Heart left ventricle (tissue), 16 donors: Measurements from ENCODE around the gene PGA4. TPM values are rescaled to one million over a fixed set of nuclear protein-coding genes. Genes with fewer than 3 reads are reported as not detected.

Experiments used
- ATAC-seq, 4 donors: fragments of 200-7000 bp; cut with Tn5 transposase; one replicate each; pipeline ENCODE4 v1.9.1; 2020 to 2022; ENCODE audit warnings: moderate library complexity in 4 of 4, mild to moderate bottlenecking in 3 of 4, moderate number of reproducible peaks in 1 of 4
- DNase-seq, 5 donors: peaks; one replicate each; pipeline ENCODE4 v3.0.0-alpha.2; 2020
- H3K27ac ChIP-seq, 12 donors: fragments of 200-600 bp; sonication (generic) in 4 of 12; one replicate each; pipeline versions ENCODE4 v1.5.0 to v1.8.0; 2016 to 2022; ENCODE audit warnings: mild to moderate bottlenecking in 2 of 12
- H3K27me3 ChIP-seq, 9 donors: fragments of 200-600 bp; sonication (generic) in 2 of 9; one replicate each; pipeline versions ENCODE4 v1.5.1 to v1.8.0; 2016 to 2022; ENCODE audit warnings: mild to moderate bottlenecking in 3 of 9
- H3K36me3 ChIP-seq, 9 donors: fragments of 200-600 bp; sonication (generic) in 2 of 9; one replicate each; pipeline versions ENCODE4 v1.5.0 to v1.8.0; 2018 to 2022; ENCODE audit warnings: mild to moderate bottlenecking in 2 of 9
- H3K4me1 ChIP-seq, 12 donors: fragments of 200-600 bp; sonication (generic) in 4 of 12; one replicate each; pipeline versions ENCODE4 v1.5.0 to v1.8.0; 2016 to 2022; ENCODE audit warnings: mild to moderate bottlenecking in 3 of 12
- H3K4me3 ChIP-seq, 12 donors: fragments of 200-600 bp; sonication (generic) in 4 of 12; one replicate each; pipeline versions ENCODE4 v1.5.0 to v1.8.0; 2017 to 2022; ENCODE audit warnings: mild to moderate bottlenecking in 9 of 12, moderate library complexity in 4 of 12
- H3K9me3 ChIP-seq, 12 donors: fragments of 200-600 bp; sonication (generic) in 4 of 12; one replicate each; pipeline versions ENCODE4 v1.5.0 to v1.8.0; 2016 to 2022; ENCODE audit warnings: mild to moderate bottlenecking in 1 of 12
- POLR2A ChIP-seq, 2 donors: fragments of 450-650 bp; IDR thresholded peaks; one replicate each; pipeline ENCODE4 v1.6.1; 2017; ENCODE audit warnings: antibody characterized with exemption in 2 of 2, mild to moderate bottlenecking in 2 of 2, moderate library complexity in 2 of 2
- WGBS, 4 donors: extraction: QIAGEN DNeasy Blood & Tissue Kit in 2 of 4; methylation state at CpG; one replicate each; pipeline versions ENCODE4 v1.1.5 to v1.1.7; 2013 to 2018; 5-methylcytosine and 5-hydroxymethylcytosine counted together
- intact Hi-C, 10 donors: fragments of 100-400 bp; cut with DNase I; formaldehyde crosslinking; loops; one replicate each; pipeline versions ENCODE4 v1.11.1 to v1.14.2; 2022
- polyA plus RNA-seq, 2 donors: library from polyadenylated mRNA; stranded (reverse); fragments of 200-250 nt; gene quantifications; one replicate each; pipeline ENCODE4 v1.2.3, GENCODE V29; 2013
- total RNA-seq, 9 donors: library from RNA; depleted of rRNA in 2 of 9; stranded (reverse); fragments of >200 nt in 2 of 9; fragmentation: NEBNext Ultra II Directional in 3 of 9; extraction: Animal tissue kit (Norgen Biotek cat#: 25700) in 3 of 9; gene quantifications; one replicate each; pipeline versions ENCODE4 v1.1.0 to v1.2.4, GENCODE V29; 2016 to 2023
- TF ChIP-seq, protein P1 (sequence below), 12 donors: fragments of 200-600 bp; sonication (generic) in 4 of 12; IDR thresholded peaks; one replicate each; pipeline versions ENCODE4 v1.5.0 to v1.8.0; 2018 to 2022; ENCODE audit warnings: antibody characterized with exemption in 12 of 12, mild to moderate bottlenecking in 5 of 12
- donor health status: ischemic (EF 13 %, LVEDD 7.1; RV severe dilation, severe dysfunction).
- donor health status: healthy with polysubstance abuse.
- donor health status: DM: no; HTN: yes; CAD: no.
- donor health status: DM: no; HTN: no; CAD: no.
- donor health status: ischemic (EF 25% LVEDD 6.9; RV normal size, moderate dysfunction).
- donor health status: ischemic (EF 25% LVEDD 5.7; RV mildly dilated, moderate dysfunction).
- donor health status: healthy.
- donor health status: DM: yes; HTN: yes; CAD: no.
- donor health status: ischemic (EF 35%, LVEDD 5.7; RV mildly dilated, moderate dysfunction).
- donor health status: nonischemic (EF 11% LVEDD 7.7; RV severe dilation, severe dysfunction).
- donor health status: DM: yes; HTN: yes; CAD: no.
- donor health status: PGD.
- donor health status: ischemic (EF 29% LVEDD 5.4; RV normal size, mild dysfunction).
- donor health status: nonischemic (EF 23%, LVEDD 6.1; RV moderate dilation, normal function).

Gene PGA4
- total and polyA plus RNA-seq, 11 donors, result 0.21 to 5.9 (median 1.0) TPM; not detected in 3

DNA sequence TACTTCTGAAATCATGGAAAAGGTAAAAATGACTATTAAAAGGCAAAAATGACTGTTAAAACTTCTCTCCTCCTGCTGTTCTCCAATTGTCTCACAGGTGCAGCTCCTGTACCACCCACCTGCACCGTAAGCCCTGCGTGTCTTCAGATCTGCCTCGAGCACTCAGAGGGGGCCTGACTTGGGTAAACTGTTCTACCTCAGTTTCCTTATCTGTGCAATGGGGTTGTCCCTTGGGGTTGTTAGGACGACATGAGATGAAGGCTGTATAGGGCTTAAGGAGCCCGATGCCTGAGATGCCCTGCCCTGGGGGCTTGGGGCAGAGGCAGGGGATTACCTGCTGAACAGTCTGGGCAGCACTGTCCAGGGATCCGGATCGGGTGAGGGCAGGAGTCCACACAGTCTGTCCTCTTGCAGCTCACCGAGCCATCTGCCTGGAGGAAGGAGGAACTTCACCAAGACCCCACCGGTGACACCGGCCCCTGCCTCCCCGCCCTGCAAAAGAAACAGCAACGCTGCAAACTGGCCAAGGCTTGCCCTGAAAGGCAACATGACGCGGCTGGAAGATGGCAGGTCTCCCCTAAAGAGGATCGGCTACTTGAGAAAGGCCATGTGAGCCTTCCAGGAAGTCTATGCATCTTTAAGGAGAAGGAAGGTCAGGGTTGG, 46.6 kb downstream of the PGA4 start:
- Histone ChIP-seq H3K36me3 (no peaks in the 10 kb centered on the region), H3K27me3 (no peaks in the 10 kb centered on the region), H3K4me1 (no peaks in the 10 kb centered on the region), H3K4me3 (no peak overlapping the region), H3K9me3 (no peaks in the 10 kb centered on the region), H3K27ac (no peak overlapping the region)
- 89 to 96% (median 91%) methylated on average over 8 to 15 of the region's 15 CpGs for WGBS, 4 donors
- no peak for TF ChIP-seq POLR2A (IDR thresholded peaks at IDR 0.05)
- TF ChIP-seq, protein P1, sequence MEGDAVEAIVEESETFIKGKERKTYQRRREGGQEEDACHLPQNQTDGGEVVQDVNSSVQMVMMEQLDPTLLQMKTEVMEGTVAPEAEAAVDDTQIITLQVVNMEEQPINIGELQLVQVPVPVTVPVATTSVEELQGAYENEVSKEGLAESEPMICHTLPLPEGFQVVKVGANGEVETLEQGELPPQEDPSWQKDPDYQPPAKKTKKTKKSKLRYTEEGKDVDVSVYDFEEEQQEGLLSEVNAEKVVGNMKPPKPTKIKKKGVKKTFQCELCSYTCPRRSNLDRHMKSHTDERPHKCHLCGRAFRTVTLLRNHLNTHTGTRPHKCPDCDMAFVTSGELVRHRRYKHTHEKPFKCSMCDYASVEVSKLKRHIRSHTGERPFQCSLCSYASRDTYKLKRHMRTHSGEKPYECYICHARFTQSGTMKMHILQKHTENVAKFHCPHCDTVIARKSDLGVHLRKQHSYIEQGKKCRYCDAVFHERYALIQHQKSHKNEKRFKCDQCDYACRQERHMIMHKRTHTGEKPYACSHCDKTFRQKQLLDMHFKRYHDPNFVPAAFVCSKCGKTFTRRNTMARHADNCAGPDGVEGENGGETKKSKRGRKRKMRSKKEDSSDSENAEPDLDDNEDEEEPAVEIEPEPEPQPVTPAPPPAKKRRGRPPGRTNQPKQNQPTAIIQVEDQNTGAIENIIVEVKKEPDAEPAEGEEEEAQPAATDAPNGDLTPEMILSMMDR (IDR thresholded peaks at IDR 0.05), result no peak
- ATAC-seq (no peak), DNase-seq (no peak)
- intact Hi-C loops, result no loop called here

DNA sequence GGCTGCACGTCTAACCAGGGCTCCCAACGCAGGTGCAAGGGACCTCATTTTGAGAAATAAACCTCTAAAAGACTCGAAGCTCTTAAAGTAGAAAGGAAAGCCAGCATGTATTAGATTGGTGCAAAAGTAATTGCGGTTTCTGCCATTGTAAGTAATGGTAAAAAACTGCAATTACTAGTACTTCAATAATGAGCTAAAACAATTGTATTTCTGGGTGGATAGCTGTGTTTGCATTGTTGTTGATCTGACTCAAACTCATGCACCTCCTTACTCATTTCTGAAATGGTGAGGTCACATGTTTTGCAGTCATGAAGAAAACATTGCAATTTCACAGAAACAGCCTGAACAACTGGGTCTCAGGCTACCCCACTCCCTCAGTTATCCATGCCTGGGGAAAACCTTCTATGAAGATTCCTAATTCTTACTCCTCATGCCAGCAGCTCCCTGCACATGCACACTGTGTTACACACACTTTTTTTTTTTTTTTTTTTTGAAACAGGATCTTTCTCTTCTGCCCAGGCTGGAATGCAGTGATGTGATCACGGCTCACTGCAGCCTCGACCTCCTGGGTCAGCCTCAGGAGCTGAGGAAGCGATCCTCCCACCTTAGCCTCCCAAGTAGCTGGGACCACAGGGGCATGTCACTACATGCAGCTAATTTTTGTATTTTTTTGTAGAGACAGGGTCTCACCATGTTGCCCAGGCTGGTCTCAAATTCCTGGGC, 48.4 kb downstream of the PGA4 start:
- WGBS, 4 donors, result 87 to 95% (median 91%) methylated on average over 7 of the region's 7 CpGs
- TF ChIP-seq, protein P1 (IDR thresholded peaks at IDR 0.05), result no peak
- TF ChIP-seq POLR2A (IDR thresholded peaks at IDR 0.05), result no peak
- ATAC-seq, result no peak

DNA sequence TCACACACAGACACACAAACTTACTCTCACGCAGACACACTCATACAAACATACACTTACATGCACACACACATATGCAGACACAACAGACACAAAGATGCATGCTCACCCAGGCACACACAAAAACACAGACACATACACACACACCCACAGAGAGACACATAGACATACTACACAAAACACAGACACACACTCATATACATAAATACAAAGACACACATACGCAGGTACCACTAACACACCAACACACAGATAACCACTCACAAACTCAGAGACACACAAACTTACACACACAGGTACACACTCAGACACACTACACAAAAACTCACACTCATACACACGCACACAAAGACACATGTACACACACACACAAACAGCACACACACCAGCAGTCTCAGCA, 50.6 kb downstream of the PGA4 start:
- Histone ChIP-seq H3K27me3 (no peaks in the 10 kb centered on the region), H3K9me3 (no peaks in the 10 kb centered on the region), H3K4me3 (no peak overlapping the region), H3K36me3 (no peaks in the 10 kb centered on the region), H3K27ac (no peak overlapping the region), H3K4me1 (no peaks in the 10 kb centered on the region)
- ATAC-seq, result no peak
- DNase-seq, result no peak
- TF ChIP-seq, protein P1 (IDR thresholded peaks at IDR 0.05), result no peak
- no peak for TF ChIP-seq POLR2A (IDR thresholded peaks at IDR 0.05)
- intact Hi-C loops, result no loop called here
- 95 to 98% (median 97%) methylated on average over 3 of the region's 3 CpGs for WGBS, 4 donors

More for the DNA sequence above, 48.4 kb downstream of the PGA4 start:
- Histone ChIP-seq H3K27me3 (no peaks in the 10 kb centered on the region), H3K9me3 (no peaks in the 10 kb centered on the region), H3K4me1 (no peaks in the 10 kb centered on the region), H3K4me3 (no peak overlapping the region), H3K36me3 (no peaks in the 10 kb centered on the region), H3K27ac (no peak overlapping the region)
- no peak for DNase-seq
- intact Hi-C loops, result no loop called here

DNA sequence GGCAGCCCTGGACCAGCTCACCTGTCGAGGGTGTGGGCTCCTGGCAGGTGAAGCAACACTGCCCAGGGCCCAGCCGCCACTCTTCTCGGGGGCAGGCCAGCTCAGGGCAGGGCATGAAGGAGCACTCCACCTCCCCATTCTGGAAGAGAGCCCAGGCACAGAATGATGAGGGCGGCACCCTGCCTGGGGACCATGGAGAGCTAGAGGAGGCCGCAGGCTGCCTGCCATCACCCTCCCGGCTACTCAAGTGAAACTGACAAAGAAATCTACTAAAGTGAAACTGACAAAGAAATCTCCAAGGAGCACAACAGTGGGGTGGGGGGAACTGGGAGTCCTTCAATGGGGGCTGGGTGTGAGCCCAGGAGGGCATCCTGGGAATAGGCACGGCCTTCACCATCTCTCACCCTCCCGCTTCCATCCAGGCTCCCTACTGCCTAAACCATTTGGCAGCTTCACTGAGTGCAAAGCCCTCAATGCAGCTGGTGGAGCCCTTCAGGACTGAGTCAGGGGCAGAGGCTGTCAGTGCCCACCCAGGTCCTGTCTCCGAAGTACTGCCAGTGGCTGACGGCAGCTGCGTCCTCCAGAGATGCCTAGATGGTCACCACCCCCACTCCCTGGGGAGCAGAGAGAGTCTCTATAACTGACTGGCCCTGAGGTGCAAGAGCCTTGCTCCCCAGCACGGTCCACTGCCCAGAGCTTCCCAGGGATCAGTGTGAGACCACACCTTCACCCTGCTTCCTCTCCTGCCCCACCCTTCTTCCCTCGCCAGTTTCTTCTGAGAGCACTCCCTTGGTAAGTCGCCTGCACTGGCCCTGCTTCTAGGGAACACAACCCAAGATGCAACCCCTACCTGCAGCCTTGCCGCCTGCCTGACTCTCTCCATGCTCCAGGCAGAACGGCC, 51.3 kb downstream of the PGA4 start:
- Histone ChIP-seq H3K4me1 (no peaks in the 10 kb centered on the region), H3K27me3 (no peaks in the 10 kb centered on the region), H3K4me3 (no peak overlapping the region), H3K27ac (no peak overlapping the region), H3K36me3 (no peaks in the 10 kb centered on the region), H3K9me3 (no peaks in the 10 kb centered on the region)
- intact Hi-C loops, result no loop called here
- TF ChIP-seq POLR2A (IDR thresholded peaks at IDR 0.05), result no peak
- TF ChIP-seq, protein P1 (IDR thresholded peaks at IDR 0.05), result no peak
- no peak for DNase-seq
- 64 to 81% (median 77%) methylated on average over 13 to 16 of the region's 16 CpGs for WGBS, 4 donors
- ATAC-seq, result peak in 1 of 4 donors; percentile 29
